Measurements from ENCODE around the gene CALCOCO1. TPM values are rescaled to one million over a fixed set of nuclear protein-coding genes. Genes with fewer than 3 reads are reported as not detected.

Gene CALCOCO1
- total and polyA plus RNA-seq, 3 donors from 2014 or later, result 120 to 167 (median 121) TPM

DNA sequence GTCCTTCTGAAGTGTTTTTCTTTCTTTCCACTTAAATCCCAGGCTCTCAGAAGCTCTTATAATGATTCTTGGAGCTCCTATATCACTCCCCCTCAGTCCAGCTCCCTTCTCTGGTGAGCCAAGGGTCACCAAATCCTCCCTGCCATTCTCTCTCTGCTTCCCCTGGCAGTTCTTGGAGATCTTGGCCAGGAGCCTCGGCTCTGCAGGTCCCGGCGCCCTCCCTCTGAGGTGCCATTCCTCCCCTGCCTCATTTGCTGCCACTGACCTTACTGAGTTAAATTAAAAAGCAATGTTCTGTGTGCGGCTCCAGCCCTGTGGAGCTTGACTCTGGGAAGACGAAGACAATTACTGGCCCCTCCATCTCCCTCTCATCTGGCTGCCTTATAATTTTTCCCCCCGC is 17.5 kb upstream of the CALCOCO1 start:
- intact Hi-C loops (cut with DNase I; ENCODE audit: low total_unique reads), result loop anchor here (5.0 kb wide), 1 partner anchor 42 kb away; no protein-coding TSS in a partner anchor
- no peaks in the 10 kb centered on the region for H3K9me3 ChIP-seq
- no peaks in the 10 kb centered on the region for H3K27me3 ChIP-seq
- TF ChIP-seq POLR2A (IDR thresholded peaks at IDR 0.05), result no peak
- TF ChIP-seq, protein P1, sequence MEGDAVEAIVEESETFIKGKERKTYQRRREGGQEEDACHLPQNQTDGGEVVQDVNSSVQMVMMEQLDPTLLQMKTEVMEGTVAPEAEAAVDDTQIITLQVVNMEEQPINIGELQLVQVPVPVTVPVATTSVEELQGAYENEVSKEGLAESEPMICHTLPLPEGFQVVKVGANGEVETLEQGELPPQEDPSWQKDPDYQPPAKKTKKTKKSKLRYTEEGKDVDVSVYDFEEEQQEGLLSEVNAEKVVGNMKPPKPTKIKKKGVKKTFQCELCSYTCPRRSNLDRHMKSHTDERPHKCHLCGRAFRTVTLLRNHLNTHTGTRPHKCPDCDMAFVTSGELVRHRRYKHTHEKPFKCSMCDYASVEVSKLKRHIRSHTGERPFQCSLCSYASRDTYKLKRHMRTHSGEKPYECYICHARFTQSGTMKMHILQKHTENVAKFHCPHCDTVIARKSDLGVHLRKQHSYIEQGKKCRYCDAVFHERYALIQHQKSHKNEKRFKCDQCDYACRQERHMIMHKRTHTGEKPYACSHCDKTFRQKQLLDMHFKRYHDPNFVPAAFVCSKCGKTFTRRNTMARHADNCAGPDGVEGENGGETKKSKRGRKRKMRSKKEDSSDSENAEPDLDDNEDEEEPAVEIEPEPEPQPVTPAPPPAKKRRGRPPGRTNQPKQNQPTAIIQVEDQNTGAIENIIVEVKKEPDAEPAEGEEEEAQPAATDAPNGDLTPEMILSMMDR (IDR thresholded peaks at IDR 0.05), result no peak
- H3K4me1 ChIP-seq, result peaks cover 8% of the 10 kb centered on the region
- WGBS, 2 donors, result 52 to 59% methylated on average over 6 of the region's 6 CpGs
- H3K27ac ChIP-seq, result no peak overlapping the region
- DNase-seq, result no peak
- no peaks in the 10 kb centered on the region for H3K36me3 ChIP-seq (ENCODE audit: low read depth, missing control alignments)
- H3K4me3 ChIP-seq, result no peak overlapping the region

DNA sequence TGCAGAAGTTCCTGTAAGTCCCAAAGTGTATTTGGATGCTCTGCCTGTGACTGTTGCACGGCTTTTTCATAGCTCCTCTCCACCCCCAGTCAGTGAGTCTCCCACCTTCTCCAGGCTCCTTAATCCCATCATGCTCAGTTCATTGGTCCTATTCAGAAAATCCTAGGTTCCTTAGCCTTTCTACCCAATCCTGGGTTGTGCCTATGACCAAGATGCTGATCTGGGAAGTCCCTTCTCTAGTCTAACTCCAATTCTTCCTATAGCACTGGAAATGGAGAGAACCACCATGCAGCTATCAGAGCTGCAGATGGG is 16.8 kb upstream of the CALCOCO1 start:
- 84 to 93% methylated on average over 1 of the region's 1 CpG for WGBS, 2 donors
- Histone ChIP-seq H3K4me3 (no peak overlapping the region), H3K36me3 (ENCODE audit: low read depth, missing control alignments) (no peaks in the 10 kb centered on the region), H3K27ac (no peak overlapping the region), H3K9me3 (no peaks in the 10 kb centered on the region), H3K4me1 (peaks cover 14% of the 10 kb centered on the region), H3K27me3 (no peaks in the 10 kb centered on the region)
- TF ChIP-seq, protein P1 (IDR thresholded peaks at IDR 0.05), result no peak
- no peak for TF ChIP-seq POLR2A (IDR thresholded peaks at IDR 0.05)
- no peak for DNase-seq
- intact Hi-C loops (cut with DNase I; ENCODE audit: low total_unique reads), result loop anchor here (5.0 kb wide), 1 partner anchor 42 kb away; no protein-coding TSS in a partner anchor

DNA sequence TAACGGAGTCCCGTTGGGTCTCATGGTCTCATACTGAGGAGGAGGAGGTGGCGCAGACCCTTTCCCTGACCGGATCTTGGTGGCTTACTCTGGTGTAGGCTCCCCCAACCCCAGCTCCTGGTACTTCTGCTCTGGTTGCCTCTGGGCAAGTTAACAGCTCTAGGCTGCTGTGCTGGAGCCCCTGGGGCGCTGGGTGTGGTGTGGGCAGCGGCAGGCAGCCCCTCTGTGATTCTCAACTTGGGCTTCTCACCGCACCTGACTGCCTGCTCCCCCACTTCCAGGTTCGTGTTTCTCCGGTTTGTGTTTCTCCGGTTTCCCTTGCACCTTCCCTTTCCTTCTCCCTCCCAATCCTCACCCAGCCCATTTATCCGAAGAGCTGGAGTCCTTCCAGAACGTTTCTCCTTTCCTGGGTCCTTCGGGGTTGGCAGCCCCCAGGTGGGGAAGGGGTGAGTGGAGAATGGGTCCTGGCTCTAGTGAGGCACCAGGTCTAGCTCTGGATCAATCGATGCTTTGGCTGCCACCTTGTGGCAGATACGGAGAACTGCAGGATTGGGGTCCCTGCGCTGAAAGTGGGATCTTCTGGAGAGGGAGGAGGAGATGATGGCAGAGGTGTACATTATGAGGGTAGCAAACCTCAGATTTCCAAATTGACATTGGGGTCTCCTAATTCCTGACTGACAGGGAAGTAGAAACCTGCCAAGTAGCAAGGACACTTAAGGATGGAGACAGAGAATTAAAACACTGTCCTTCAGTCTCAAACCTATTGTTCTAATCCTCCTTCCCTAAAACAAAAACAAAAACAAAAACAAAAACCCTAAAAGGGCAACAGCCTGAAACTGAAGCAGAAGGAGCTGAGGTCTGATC is 16.2 kb upstream of the CALCOCO1 start:
- Histone ChIP-seq H3K9me3 (no peaks in the 10 kb centered on the region), H3K4me3 (no peak overlapping the region), H3K36me3 (ENCODE audit: low read depth, missing control alignments) (no peaks in the 10 kb centered on the region), H3K27me3 (no peaks in the 10 kb centered on the region), H3K27ac (no peak overlapping the region), H3K4me1 (peaks cover 19% of the 10 kb centered on the region)
- intact Hi-C loops (cut with DNase I; ENCODE audit: low total_unique reads), result loop anchor here (5.0 kb wide), 1 partner anchor 41 kb away; no protein-coding TSS in a partner anchor
- DNase-seq, result peak; percentile 60
- WGBS, 2 donors, result 11 to 18% methylated on average over 15 to 16 of the region's 16 CpGs
- TF ChIP-seq, protein P1 (IDR thresholded peaks at IDR 0.05), result peak; percentile 81 to 98 (median 91)
- TF ChIP-seq POLR2A (IDR thresholded peaks at IDR 0.05), result no peak

DNA sequence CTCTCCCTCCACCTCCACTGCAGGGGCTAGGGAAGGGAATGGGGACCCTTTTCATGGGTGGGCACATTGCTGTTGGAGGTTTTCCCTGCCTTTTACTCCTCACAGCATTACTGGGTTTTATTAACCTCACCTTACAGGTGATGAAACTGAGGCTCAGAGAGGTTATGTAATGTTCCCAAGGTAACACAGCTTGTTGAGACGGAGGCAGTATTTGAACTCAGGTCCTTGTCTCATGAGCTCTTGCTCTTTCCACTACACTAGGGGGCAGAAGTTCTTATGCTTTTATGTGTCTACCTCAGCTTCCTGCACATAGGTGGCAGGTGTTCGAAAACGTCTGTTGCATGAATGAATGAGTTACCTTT is 12.9 kb upstream of the CALCOCO1 start:
- Histone ChIP-seq H3K4me3 (no peak overlapping the region), H3K36me3 (ENCODE audit: low read depth, missing control alignments) (no peaks in the 10 kb centered on the region), H3K9me3 (no peaks in the 10 kb centered on the region), H3K27me3 (no peaks in the 10 kb centered on the region), H3K4me1 (peaks cover 20% of the 10 kb centered on the region), H3K27ac (no peak overlapping the region)
- intact Hi-C loops (cut with DNase I; ENCODE audit: low total_unique reads), result loop anchor here (5.0 kb wide), 1 partner anchor 38 kb away; no protein-coding TSS in a partner anchor
- no peak for TF ChIP-seq POLR2A (IDR thresholded peaks at IDR 0.05)
- TF ChIP-seq, protein P1 (IDR thresholded peaks at IDR 0.05), result no peak
- no peak for DNase-seq
- 58 to 79% methylated on average over 3 of the region's 3 CpGs for WGBS, 2 donors
